AG20443 (cell line): ENCODE measurements around the gene ZNF253.
A peak's percentile ranks its signal among the peaks of the same experiment; 100 is the strongest.
"Not testable (repeated sequence)": the region's sequence is repeated elsewhere in the genome, so short reads cannot be mapped to it uniquely, and the experiment has no call there.

Source experiments
- DNase-seq: peaks from one replicate; pipeline ENCODE4 v3.0.0; 2012; ENCODE audit warnings: low spot score, mixed read lengths

ZNF253 gene

GRCh38 chr19:19900139-19900728 lies 34.6 kb downstream of the ZNF253 start:
- DNase-seq: peak; percentile 57

DNA sequence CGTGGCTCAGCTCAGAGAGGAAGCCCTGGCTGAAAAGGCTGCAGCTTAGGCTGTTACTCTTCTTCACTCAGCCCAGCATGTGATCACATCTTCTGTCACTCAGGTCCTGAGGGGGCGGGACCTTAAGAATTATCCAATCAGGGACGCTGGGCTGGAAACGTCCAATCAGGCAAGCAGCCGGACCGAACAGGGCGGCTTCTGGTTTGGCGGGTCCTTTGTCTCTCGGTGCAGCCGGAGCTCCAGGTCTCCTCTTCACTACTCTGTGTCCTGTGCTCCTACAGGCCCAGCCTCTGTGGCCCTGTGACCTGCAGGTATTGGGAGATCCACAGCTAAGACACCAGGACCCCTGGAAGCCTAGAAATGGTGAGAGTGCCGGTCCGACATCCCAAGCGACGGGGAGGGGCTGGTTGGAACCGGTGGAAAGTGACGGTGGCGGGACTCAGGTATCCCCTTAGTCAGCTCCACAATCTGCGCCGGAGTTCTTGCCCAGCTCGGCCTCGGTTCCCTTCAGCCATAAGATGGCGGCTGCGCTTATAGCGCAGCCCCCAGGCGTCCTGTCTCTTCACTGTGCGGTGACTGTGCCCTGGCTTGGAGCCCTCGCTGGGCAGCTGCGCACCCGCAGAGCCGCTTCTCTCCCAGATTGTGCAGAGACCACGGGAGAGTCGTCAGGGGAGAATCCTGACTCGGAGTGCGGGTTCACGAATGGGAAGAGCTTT lies 35.2 kb downstream of the ZNF253 start, which contains the start of gene ZNF93:
Gene ZNF93 (plus strand): TSS at position 218 of the 716 bp plus-strand sequence. CDS start 143 bp downstream, at position 361.
- DNase-seq: peak; percentile 95

GRCh38 chr19:19907551-19907950 lies 41.9 kb downstream of the ZNF253 start:
- not testable (repeated sequence) for DNase-seq

GRCh38 chr19:19909654-19910053 lies 44.0 kb downstream of the ZNF253 start:
- DNase-seq: no peak

- no peak for DNase-seq
Measured at GRCh38 chr19:19911150-19911549, 45.5 kb downstream of the ZNF253 start.

DNA sequence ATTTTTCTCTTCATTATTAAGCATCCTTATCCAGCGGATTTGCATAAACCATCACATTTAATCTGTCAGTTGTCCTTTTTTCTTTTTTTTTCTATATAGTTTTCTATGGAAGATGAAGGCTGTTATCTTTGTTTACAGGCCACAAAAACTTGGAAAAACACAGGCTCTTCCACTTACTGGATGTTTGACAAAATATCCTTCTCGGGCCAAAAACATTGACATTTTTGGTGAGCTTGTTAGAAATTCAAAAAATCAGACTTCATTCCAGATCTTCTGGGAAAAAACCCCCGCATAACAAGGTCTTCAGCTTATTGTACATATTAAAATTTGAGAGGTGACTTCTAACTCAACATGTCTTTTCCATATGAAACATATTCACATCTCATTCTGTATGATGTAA lies 48.9 kb downstream of the ZNF253 start:
- no peak for DNase-seq

DNA sequence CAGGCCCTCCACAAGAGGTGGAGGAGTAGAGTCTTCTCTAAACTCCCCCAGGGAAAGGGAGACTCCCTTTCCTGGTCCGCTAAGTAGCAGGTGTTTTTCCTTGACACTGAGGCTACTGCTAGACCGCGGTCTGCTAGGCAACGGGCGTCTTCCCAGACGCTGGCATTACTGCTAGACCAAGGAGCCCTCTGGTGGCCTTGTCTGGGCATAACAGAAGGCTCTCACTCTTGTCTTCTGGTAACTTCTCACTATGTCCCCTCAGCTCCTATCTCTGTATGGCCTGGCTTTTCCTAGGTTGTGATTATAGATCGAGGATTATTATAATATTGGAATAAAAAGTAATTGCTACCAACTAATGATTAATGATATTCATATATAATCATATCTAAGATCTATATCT lies 64.7 kb downstream of the ZNF253 start:
- not testable (repeated sequence) for DNase-seq

GRCh38 chr19:19933432-19934314 lies 68.0 kb downstream of the ZNF253 start:
- DNase-seq: not testable (repeated sequence)

GRCh38 chr19:19937403-19937802 lies 71.7 kb downstream of the ZNF253 start:
- no peak for DNase-seq

GRCh38 chr19:19938449-19938848 lies 72.8 kb downstream of the ZNF253 start:
- no peak for DNase-seq

- no peak for DNase-seq
Measured at GRCh38 chr19:19943848-19944582, 78.3 kb downstream of the ZNF253 start.
